ENCODE results near the gene ZNF417.

ZNF417 gene

GRCh38 chr19:57947088-57947418 is 30.7 kb upstream of the ZNF417 start:
- TF ChIP-seq CEBPB (IDR thresholded peaks at IDR 0.05) (no peak), MAX (IDR thresholded peaks at IDR 0.05) (no peak), TEAD4 (IDR thresholded peaks at IDR 0.05) (no peak), USF1 (IDR thresholded peaks at IDR 0.05) (no peak), CREB1 (IDR thresholded peaks at IDR 0.05; ENCODE audit: low read depth) (no peak), ZBTB7A (IDR thresholded peaks at IDR 0.05; ENCODE audit: low read depth) (no peak), TCF12 (IDR thresholded peaks at IDR 0.05; ENCODE audit: low read depth) (no peak), FOXM1 (IDR thresholded peaks at IDR 0.05; ENCODE audit: borderline replicate concordance, low read depth) (no peak)

- TF ChIP-seq CREB1 (IDR thresholded peaks at IDR 0.05; ENCODE audit: low read depth) = no peak
- TF ChIP-seq EP300 (IDR thresholded peaks at IDR 0.05; ENCODE audit: borderline replicate concordance) = no peak
- no peak for TF ChIP-seq REST (IDR thresholded peaks at IDR 0.05; ENCODE audit: low read depth)
- no peak for TF ChIP-seq EGR1 (IDR thresholded peaks at IDR 0.05)
- TF ChIP-seq MAX (IDR thresholded peaks at IDR 0.05) = no peak
- no peak for TF ChIP-seq ZBTB7A (IDR thresholded peaks at IDR 0.05; ENCODE audit: low read depth)
- no peak for TF ChIP-seq TEAD4 (IDR thresholded peaks at IDR 0.05)
- no peak for TF ChIP-seq USF1 (IDR thresholded peaks at IDR 0.05)
- TF ChIP-seq TAF1 (IDR thresholded peaks at IDR 0.05; ENCODE audit: low read depth) = no peak
- TF ChIP-seq FOXM1 (IDR thresholded peaks at IDR 0.05; ENCODE audit: borderline replicate concordance, low read depth) = no peak
- TF ChIP-seq TCF12 (IDR thresholded peaks at IDR 0.05; ENCODE audit: low read depth) = no peak
- TF ChIP-seq YY1 (IDR thresholded peaks at IDR 0.05; ENCODE audit: low read depth) = no peak
Measured at GRCh38 chr19:57946316-57946715, 29.9 kb upstream of the ZNF417 start.

- no peak for TF ChIP-seq FOXM1 (IDR thresholded peaks at IDR 0.05; ENCODE audit: borderline replicate concordance, low read depth)
- no peak for TF ChIP-seq RAD21 (IDR thresholded peaks at IDR 0.05; ENCODE audit: low read depth)
- TF ChIP-seq USF1 (IDR thresholded peaks at IDR 0.05) = no peak
Measured at GRCh38 chr19:57941593-57941992, 25.2 kb upstream of the ZNF417 start.

- TF ChIP-seq MAX (IDR thresholded peaks at IDR 0.05) = no peak
- TF ChIP-seq USF1 (IDR thresholded peaks at IDR 0.05) = no peak
- no peak for TF ChIP-seq TAF1 (IDR thresholded peaks at IDR 0.05; ENCODE audit: low read depth)
- no peak for TF ChIP-seq REST (IDR thresholded peaks at IDR 0.05; ENCODE audit: low read depth)
- TF ChIP-seq ZBTB7A (IDR thresholded peaks at IDR 0.05; ENCODE audit: low read depth) = no peak
- TF ChIP-seq EP300 (IDR thresholded peaks at IDR 0.05; ENCODE audit: borderline replicate concordance) = no peak
- no peak for TF ChIP-seq YY1 (IDR thresholded peaks at IDR 0.05; ENCODE audit: low read depth)
- TF ChIP-seq CREB1 (IDR thresholded peaks at IDR 0.05; ENCODE audit: low read depth) = no peak
- TF ChIP-seq CEBPB (IDR thresholded peaks at IDR 0.05) = no peak
Measured at GRCh38 chr19:57935731-57936130, 19.3 kb upstream of the ZNF417 start.

- peak; percentile 19; the same call in 1 of the 2 replicates for TF ChIP-seq YY1 (IDR thresholded peaks at IDR 0.05; ENCODE audit: low read depth)
- no peak for TF ChIP-seq ZBTB7A (IDR thresholded peaks at IDR 0.05; ENCODE audit: low read depth)
Measured at GRCh38 chr19:57934820-57935665, 18.7 kb upstream of the ZNF417 start, which contains the start of gene ZNF418. Gene ZNF418, minus strand, starts transcription at chr19:57935402. Its CDS starts 1,580 bp downstream, at chr19:57933822.
